ENCODE results near the gene ROBO2.

Gene ROBO2

DNA sequence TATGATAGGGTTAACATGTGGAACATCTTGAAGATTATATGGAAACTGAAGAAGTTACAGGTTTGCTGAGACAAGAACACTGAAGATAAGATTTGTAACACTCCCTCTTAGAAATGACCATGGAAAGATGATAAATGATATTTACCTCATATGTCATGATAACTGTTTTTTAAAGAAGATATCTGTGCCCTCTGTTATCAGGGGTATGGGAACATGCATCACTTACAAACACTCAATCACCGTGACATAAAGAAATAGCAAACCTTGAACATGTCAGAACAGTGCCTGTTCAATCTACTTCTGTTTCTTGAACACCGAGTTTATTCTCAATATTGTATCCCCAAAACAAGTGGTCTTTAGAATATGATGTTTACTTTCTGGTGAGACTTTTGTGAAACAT is 149.4 kb downstream of the ROBO2 start:
- POLR2A ChIA-PET: no interaction called here
- CTCF ChIA-PET: no interaction called here
- no peak overlapping the region for H3K4me3 ChIP-seq (ENCODE audit: low read depth, low read length)

DNA sequence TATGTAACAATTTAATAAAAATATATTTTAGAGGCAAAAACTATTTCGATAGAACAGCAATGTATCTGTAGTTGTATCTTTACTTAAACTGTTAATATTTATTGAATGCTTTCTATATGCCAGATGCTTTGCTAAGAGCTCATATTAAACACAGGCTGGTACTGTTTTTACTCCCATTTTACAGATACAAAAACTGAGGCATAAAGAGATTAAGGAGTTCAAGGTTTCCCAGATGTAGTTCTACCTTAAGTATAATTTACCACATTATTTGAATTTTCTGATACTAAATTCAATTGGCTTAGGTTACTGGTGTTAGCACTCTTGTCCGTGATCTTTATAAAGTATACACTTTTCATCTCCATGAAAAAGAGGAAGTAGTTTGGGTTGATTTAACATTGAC is 149.8 kb downstream of the ROBO2 start:
- no peaks in the 10 kb centered on the region for H3K9me3 ChIP-seq (ENCODE audit: control insufficient read depth, insufficient read depth, low read depth, low read length)
- CTCF ChIA-PET: no interaction called here
- no peaks in the 10 kb centered on the region for H3K36me3 ChIP-seq (ENCODE audit: control insufficient read depth in 2 of 2, insufficient read depth in 1 of 2, low read length in 2 of 2)
- POLR2A ChIA-PET: no interaction called here
- TF ChIP-seq ZNF146 (tag by site-specific recombination; IDR thresholded peaks at IDR 0.05) (no peak), ZNF292 (tag by site-specific recombination; IDR thresholded peaks at IDR 0.05; ENCODE audit: borderline replicate concordance, low read depth) (no peak)
- TF ChIP-seq, protein P1, sequence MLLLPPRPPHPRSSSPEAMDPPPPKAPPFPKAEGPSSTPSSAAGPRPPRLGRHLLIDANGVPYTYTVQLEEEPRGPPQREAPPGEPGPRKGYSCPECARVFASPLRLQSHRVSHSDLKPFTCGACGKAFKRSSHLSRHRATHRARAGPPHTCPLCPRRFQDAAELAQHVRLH (tag by site-specific recombination; IDR thresholded peaks at IDR 0.05): 0 out of 2 replicates have a peak, but pooled peaks have one; percentile 12
- H3K4me3 ChIP-seq (ENCODE audit: low read depth, low read length): no peak overlapping the region
- H3K27ac ChIP-seq (ENCODE audit: extremely low read depth, low read depth, low read length): no peak overlapping the region
- 0 out of 2 replicates have a peak, but pooled peaks cover 5% of the 10 kb centered on the region for H3K4me1 ChIP-seq (ENCODE audit: control insufficient read depth, insufficient read depth, low read length)

More for the DNA sequence above, 149.4 kb downstream of the ROBO2 start:
- H3K9me3 ChIP-seq (ENCODE audit: control insufficient read depth, insufficient read depth, low read depth, low read length): no peaks in the 10 kb centered on the region
- TF ChIP-seq ZNF626 (tag by site-specific recombination; IDR thresholded peaks at IDR 0.05): no peak
- TF ChIP-seq, protein P2, sequence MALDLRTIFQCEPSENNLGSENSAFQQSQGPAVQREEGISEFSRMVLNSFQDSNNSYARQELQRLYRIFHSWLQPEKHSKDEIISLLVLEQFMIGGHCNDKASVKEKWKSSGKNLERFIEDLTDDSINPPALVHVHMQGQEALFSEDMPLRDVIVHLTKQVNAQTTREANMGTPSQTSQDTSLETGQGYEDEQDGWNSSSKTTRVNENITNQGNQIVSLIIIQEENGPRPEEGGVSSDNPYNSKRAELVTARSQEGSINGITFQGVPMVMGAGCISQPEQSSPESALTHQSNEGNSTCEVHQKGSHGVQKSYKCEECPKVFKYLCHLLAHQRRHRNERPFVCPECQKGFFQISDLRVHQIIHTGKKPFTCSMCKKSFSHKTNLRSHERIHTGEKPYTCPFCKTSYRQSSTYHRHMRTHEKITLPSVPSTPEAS (tag by site-specific recombination; IDR thresholded peaks at IDR 0.05): no peak
- no peak for TF ChIP-seq ZNF830 (tag by site-specific recombination; IDR thresholded peaks at IDR 0.05; ENCODE audit: low read depth)
- TF ChIP-seq ZNF658 (tag by site-specific recombination; IDR thresholded peaks at IDR 0.05): no peak
- TF ChIP-seq ZNF146 (tag by site-specific recombination; IDR thresholded peaks at IDR 0.05): no peak
- TF ChIP-seq, protein P3, sequence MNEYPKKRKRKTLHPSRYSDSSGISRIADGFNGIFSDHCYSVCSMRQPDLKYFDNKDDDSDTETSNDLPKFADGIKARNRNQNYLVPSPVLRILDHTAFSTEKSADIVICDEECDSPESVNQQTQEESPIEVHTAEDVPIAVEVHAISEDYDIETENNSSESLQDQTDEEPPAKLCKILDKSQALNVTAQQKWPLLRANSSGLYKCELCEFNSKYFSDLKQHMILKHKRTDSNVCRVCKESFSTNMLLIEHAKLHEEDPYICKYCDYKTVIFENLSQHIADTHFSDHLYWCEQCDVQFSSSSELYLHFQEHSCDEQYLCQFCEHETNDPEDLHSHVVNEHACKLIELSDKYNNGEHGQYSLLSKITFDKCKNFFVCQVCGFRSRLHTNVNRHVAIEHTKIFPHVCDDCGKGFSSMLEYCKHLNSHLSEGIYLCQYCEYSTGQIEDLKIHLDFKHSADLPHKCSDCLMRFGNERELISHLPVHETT (tag by site-specific recombination; IDR thresholded peaks at IDR 0.05): no peak
- no peak for TF ChIP-seq ZNF341 (tag by site-specific recombination; IDR thresholded peaks at IDR 0.05; ENCODE audit: low read depth)
- TF ChIP-seq KLF8 (tag by site-specific recombination; IDR thresholded peaks at IDR 0.05): no peak
- TF ChIP-seq ZNF335 (tag by site-specific recombination; conservative IDR thresholded peaks at IDR 0.05): no peak
- TF ChIP-seq, protein P4, sequence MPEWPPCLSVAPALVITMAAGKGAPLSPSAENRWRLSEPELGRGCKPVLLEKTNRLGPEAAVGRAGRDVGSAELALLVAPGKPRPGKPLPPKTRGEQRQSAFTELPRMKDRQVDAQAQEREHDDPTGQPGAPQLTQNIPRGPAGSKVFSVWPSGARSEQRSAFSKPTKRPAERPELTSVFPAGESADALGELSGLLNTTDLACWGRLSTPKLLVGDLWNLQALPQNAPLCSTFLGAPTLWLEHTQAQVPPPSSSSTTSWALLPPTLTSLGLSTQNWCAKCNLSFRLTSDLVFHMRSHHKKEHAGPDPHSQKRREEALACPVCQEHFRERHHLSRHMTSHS (tag by site-specific recombination; IDR thresholded peaks at IDR 0.05): no peak
- TF ChIP-seq ZNF23 (tag by site-specific recombination; IDR thresholded peaks at IDR 0.05; ENCODE audit: borderline replicate concordance): no peak
- no peaks in the 10 kb centered on the region for H3K36me3 ChIP-seq (ENCODE audit: control insufficient read depth in 2 of 2, insufficient read depth in 1 of 2, low read length in 2 of 2)
- 0 out of 2 replicates have a peak, but pooled peaks cover 5% of the 10 kb centered on the region for H3K4me1 ChIP-seq (ENCODE audit: control insufficient read depth, insufficient read depth, low read length)
- no peak overlapping the region for H3K27ac ChIP-seq (ENCODE audit: extremely low read depth, low read depth, low read length)

DNA sequence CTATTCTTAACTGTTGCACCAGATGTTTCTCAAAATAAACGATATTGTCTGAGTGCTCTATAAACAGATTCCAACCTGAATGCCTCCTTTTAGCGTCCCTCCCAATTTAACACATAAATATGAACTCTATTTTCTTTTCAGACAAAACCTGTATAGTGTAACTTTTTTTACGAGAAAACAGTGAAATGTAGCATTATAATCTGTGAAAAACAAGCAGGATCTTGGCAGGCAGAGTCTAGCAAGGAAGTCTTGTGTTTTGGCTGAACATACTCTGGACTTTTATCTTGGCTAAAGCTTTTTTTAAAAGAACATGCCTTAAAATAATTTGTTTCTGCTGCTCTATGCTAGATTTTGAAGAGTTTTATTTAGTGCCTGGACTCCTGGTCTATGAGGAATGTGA is 150.5 kb downstream of the ROBO2 start:
- Histone ChIP-seq H3K27ac (ENCODE audit: extremely low read depth, low read depth, low read length) (peak overlapping the region; percentile 86), H3K4me1 (ENCODE audit: control insufficient read depth, insufficient read depth, low read length) (0 out of 2 replicates have a peak, but pooled peaks cover 5% of the 10 kb centered on the region), H3K36me3 (ENCODE audit: control insufficient read depth in 2 of 2, insufficient read depth in 1 of 2, low read length in 2 of 2) (no peaks in the 10 kb centered on the region), H3K9me3 (ENCODE audit: control insufficient read depth, insufficient read depth, low read depth, low read length) (no peaks in the 10 kb centered on the region), H3K4me3 (ENCODE audit: low read depth, low read length) (no peak overlapping the region)
- ChIA-PET POLR2A (no interaction called here), CTCF (no interaction called here)
- TF ChIP-seq FEZF1 (tag by site-specific recombination; IDR thresholded peaks at IDR 0.05) (peak; percentile 9; the same call in 1 of the 2 replicates), ZSCAN30 (tag by site-specific recombination; IDR thresholded peaks at IDR 0.05) (0 out of 2 replicates have a peak, but pooled peaks have one; percentile 10), ZNF670 (tag by site-specific recombination; IDR thresholded peaks at IDR 0.05; ENCODE audit: low read depth) (no peak)
- TF ChIP-seq, protein P5, sequence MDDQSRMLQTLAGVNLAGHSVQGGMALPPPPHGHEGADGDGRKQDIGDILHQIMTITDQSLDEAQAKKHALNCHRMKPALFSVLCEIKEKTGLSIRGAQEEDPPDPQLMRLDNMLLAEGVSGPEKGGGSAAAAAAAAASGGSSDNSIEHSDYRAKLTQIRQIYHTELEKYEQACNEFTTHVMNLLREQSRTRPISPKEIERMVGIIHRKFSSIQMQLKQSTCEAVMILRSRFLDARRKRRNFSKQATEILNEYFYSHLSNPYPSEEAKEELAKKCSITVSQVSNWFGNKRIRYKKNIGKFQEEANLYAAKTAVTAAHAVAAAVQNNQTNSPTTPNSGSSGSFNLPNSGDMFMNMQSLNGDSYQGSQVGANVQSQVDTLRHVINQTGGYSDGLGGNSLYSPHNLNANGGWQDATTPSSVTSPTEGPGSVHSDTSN (CRISPR knock-in tag; IDR thresholded peaks at IDR 0.05): no peak
- TF ChIP-seq, protein P6, sequence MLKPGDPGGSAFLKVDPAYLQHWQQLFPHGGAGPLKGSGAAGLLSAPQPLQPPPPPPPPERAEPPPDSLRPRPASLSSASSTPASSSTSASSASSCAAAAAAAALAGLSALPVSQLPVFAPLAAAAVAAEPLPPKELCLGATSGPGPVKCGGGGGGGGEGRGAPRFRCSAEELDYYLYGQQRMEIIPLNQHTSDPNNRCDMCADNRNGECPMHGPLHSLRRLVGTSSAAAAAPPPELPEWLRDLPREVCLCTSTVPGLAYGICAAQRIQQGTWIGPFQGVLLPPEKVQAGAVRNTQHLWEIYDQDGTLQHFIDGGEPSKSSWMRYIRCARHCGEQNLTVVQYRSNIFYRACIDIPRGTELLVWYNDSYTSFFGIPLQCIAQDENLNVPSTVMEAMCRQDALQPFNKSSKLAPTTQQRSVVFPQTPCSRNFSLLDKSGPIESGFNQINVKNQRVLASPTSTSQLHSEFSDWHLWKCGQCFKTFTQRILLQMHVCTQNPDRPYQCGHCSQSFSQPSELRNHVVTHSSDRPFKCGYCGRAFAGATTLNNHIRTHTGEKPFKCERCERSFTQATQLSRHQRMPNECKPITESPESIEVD (tag by site-specific recombination; IDR thresholded peaks at IDR 0.05): peak; percentile 90

Data from HEK293 (cell line).